ENCODE data around the gene CBARP.

The CBARP gene

DNA sequence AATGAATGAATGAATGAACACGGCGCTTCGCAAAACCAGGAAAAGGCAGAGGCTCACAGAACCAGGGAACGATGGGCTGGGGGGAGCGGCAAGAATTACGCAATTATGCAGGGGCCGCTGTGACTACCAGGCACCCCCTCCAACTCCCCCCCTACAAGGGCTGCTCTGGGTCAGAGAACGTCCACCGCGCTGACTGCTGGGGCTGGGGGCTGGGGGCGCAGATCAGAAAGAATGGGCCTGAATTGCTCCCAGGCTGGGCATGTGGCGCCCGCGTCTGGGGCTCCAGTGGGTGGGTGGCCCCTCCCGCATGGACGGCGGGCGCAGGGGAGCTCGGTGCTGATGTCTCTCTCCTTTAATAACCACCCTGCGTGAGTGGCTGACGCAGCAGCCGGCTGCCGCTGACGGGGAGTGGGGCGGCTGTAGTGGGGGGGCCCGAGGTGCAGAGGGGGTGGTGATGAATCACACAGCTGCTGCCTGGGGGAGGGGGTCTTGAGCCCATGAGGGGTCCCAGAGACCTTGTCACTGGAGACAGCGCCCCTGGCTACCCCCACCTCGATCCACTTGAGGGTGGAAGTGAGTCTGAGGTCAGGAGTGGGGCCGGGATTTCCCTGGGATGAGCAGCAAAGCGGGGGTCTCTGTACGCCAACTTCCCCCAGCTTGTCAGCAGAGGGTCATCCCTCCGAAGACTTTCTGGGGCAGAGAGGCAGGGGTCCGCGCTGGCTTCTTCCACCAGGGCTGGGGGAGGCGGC, 29.8 kb upstream of the CBARP start:
- peak overlapping the region; percentile 75 for H3K27ac ChIP-seq
- no peak overlapping the region for H3K9ac ChIP-seq (ENCODE audit: insufficient read length)

DNA sequence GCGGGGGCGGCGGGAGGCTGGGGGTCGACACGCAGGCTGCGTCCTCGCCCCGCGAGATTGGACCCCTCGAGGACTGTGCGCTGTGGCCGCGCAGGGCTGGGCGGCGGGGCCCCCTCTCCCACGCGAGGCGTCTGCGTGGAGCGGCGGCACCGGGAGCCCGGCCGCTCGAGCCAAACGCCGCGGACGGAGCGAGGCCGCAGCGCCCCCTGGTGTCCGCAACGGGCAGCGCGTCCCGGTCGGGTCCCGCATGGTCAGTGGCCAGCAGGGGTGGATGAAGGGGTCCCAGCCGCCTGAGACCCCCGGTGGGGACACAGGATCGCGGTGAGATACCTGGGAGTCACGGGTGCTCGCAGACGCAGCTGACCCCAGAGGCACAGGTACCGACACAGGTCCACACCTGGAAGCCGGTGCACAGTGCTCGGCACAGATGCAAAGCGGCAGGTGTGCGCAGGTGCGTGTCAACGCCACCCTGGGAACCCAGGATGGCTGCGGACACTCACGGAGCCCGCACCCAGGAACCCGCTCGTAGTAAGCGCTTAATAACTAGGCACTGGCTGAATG, 29.2 kb upstream of the CBARP start:
- Histone ChIP-seq H3K4me3 (peak overlapping the region; percentile 84), H3K27ac (no peak overlapping the region), H3K9me3 (ENCODE audit: low read depth, low read length) (no peaks in the 10 kb centered on the region), H3K36me3 (ENCODE audit: insufficient read depth, low read length) (peaks cover 21% of the 10 kb centered on the region), H3K9ac (ENCODE audit: insufficient read length) (peak overlapping the region; percentile 37)
- no peak for TF ChIP-seq EZH2 (IDR thresholded peaks at IDR 0.05)
- no peak for DNase-seq (ENCODE audit: low read depth, low spot score)

More for the DNA sequence above, 29.8 kb upstream of the CBARP start:
- no peak for TF ChIP-seq EZH2 (IDR thresholded peaks at IDR 0.05)
- no peak for TF ChIP-seq FOXP2 (optimal IDR thresholded peaks at IDR 0.05; ENCODE audit: control extremely low read depth, extremely low read length, insufficient read depth)
- TF ChIP-seq POLR2AphosphoS5 (IDR thresholded peaks at IDR 0.05; ENCODE audit: borderline replicate concordance, low read depth, low read length) = no peak; the same call in 1 of the 2 replicates
- H3K36me3 ChIP-seq (ENCODE audit: insufficient read depth, low read length) = peaks cover 27% of the 10 kb centered on the region
- peak overlapping the region; percentile 84 for H3K4me3 ChIP-seq
- no peaks in the 10 kb centered on the region for H3K9me3 ChIP-seq (ENCODE audit: low read depth, low read length)
- DNase-seq (ENCODE audit: low read depth, low spot score) = no peak

DNA sequence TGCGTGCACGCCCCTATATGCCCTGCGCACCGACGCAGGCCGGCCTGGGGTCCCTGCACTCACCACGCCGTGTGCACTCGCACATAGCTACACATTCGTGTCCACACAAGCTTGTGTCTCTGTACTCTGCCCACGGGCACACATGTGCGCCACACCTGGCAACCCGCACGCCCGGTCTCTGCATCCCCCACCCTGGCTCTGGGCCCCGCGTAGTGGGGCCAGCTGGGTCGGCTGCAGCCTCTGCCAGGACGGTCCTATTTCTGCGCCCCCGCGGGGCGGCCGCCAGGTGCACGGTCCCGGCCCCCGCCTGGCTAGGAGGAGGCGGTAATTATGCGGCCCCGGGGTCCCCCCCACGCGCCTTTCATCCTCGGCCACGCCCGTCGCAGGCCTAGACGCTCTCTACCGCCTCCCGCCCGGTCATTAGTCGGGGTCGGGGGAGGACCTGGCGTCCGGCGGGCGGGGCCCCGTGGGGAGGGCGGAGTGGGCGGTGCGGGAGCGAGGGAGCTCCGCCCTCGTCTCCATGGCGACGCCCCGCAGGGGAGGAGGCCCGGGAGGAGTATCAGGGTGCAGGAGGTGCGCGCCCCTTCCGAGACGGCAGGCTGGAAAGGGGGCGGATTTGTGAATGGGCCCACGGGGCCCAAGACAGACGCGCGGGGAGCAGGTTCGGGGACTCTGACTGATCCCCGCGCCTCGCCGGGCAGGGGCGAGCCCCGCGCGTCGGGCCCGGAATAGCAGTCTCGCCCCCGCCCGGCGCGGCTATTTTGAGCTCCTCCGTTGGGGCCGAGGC, 28.5 kb upstream of the CBARP start:
- Histone ChIP-seq H3K9me3 (ENCODE audit: low read depth, low read length) (no peaks in the 10 kb centered on the region), H3K4me3 (peak overlapping the region; percentile 84), H3K27ac (no peak overlapping the region), H3K36me3 (ENCODE audit: insufficient read depth, low read length) (peaks cover 14% of the 10 kb centered on the region), H3K9ac (ENCODE audit: insufficient read length) (peak overlapping the region; percentile 37)
- TF ChIP-seq EZH2 (IDR thresholded peaks at IDR 0.05) (no peak), FOXP2 (optimal IDR thresholded peaks at IDR 0.05; ENCODE audit: control extremely low read depth, extremely low read length, insufficient read depth) (no peak), POLR2AphosphoS5 (IDR thresholded peaks at IDR 0.05; ENCODE audit: borderline replicate concordance, low read depth, low read length) (no peak; the same call in 1 of the 2 replicates)
- DNase-seq (ENCODE audit: low read depth, low spot score) = no peak

DNA sequence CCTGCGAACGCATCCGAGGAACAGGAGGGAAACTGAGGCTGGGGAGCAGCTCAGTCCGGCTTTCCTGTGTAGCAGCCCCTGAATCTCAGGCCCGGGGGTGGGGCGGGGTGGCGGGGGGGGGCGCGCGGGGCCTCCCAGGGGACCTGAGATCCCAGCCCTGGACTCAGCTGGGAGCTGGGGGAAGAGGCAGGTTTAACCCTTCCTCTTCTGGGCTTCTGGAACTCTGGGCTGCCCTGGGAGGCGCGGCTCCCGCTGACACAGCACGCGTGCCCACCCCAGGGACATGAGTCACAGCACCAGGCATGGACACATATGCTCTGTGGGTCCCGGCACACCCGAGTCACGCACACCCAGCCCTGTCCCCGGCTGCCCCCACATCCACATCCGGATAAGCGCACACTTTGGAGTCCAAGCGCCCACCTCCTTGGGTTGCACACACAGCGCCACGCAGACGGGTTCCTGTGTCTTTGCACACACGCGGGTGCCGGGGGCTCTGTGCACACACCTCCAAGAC, 27.9 kb upstream of the CBARP start:
- Histone ChIP-seq H3K36me3 (ENCODE audit: insufficient read depth, low read length) (peaks cover 8% of the 10 kb centered on the region), H3K27ac (no peak overlapping the region; the same call in 1 of the 2 replicates), H3K4me3 (peak overlapping the region; percentile 84), H3K9me3 (ENCODE audit: low read depth, low read length) (no peaks in the 10 kb centered on the region), H3K9ac (ENCODE audit: insufficient read length) (no peak overlapping the region)
- TF ChIP-seq EZH2 (IDR thresholded peaks at IDR 0.05) = no peak
- no peak for TF ChIP-seq POLR2AphosphoS5 (IDR thresholded peaks at IDR 0.05; ENCODE audit: borderline replicate concordance, low read depth, low read length)
- TF ChIP-seq FOXP2 (optimal IDR thresholded peaks at IDR 0.05; ENCODE audit: control extremely low read depth, extremely low read length, insufficient read depth) = no peak
- DNase-seq (ENCODE audit: low read depth, low spot score) = no peak

DNA sequence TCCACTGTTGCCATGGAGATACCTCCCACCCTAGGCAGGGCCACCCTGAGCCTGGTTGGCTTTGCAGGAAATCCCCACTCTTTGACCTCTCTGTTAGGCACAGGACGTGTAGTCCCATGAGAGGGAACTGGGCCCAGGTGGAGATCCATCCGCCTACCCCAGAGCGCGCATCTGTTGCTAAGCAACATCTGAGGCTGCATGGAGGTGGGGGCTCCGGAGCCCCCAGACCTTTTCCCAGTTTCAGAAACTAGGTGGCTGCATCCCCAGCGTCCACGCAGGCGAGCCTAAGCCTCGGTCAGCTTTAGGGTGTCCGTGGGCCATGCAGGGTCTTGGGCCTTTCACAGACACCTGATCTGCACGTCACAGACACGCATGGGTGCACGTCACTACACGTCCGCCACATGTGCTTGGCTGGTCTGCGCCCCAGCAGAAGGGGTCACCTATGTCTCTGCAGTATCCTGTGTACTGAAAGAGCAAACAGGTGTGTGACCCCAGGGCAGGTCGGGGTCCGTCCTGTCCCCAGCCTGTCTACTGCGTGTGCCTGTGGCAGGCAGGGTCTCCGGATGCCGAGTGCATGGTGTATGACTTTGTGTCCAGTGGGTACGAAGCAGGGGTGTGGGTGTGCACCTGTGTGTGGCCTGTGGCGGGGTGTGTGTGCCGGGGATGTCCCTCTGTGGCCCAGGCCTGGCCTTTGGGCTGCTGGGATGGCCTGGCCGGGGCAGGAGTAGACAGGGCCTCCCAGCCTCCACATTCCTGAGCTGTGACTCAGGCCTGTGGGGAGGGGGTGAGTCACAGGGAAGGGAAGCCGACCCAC, 27.2 kb upstream of the CBARP start:
- no peak for DNase-seq (ENCODE audit: low read depth, low spot score)
- H3K9ac ChIP-seq (ENCODE audit: insufficient read length) = no peak overlapping the region
- no peak overlapping the region for H3K4me3 ChIP-seq
- no peaks in the 10 kb centered on the region for H3K9me3 ChIP-seq (ENCODE audit: low read depth, low read length)
- TF ChIP-seq POLR2AphosphoS5 (IDR thresholded peaks at IDR 0.05; ENCODE audit: borderline replicate concordance, low read depth, low read length) (no peak), FOXP2 (optimal IDR thresholded peaks at IDR 0.05; ENCODE audit: control extremely low read depth, extremely low read length, insufficient read depth) (no peak), EZH2 (IDR thresholded peaks at IDR 0.05) (no peak)
- H3K36me3 ChIP-seq (ENCODE audit: insufficient read depth, low read length) = peaks cover 2% of the 10 kb centered on the region; the same call in 1 of the 2 replicates
- peak overlapping the region; percentile 21; the same call in 1 of the 2 replicates for H3K27ac ChIP-seq

DNA sequence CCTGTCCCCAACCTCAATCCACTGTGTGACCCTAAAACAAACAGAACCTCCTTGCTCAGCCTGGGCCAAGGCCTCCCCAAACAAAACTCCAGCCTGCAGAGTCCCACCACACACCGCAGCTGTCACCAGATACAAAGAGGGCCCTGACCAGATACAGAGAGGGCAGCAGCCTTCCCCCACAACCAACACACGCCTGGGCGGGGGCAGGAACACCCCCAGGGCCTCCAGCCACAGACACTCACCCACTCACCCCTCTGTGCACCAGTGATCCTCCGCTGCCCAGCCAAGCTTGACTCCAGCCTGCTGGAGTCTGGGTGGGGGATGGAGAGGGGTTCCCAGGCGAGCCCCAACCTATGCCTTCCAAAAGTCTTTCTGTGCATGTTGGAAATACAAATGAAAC, 25.4 kb upstream of the CBARP start:
- DNase-seq (ENCODE audit: low read depth, low spot score) = no peak
- H3K27ac ChIP-seq = peak overlapping the region; percentile 76

DNA sequence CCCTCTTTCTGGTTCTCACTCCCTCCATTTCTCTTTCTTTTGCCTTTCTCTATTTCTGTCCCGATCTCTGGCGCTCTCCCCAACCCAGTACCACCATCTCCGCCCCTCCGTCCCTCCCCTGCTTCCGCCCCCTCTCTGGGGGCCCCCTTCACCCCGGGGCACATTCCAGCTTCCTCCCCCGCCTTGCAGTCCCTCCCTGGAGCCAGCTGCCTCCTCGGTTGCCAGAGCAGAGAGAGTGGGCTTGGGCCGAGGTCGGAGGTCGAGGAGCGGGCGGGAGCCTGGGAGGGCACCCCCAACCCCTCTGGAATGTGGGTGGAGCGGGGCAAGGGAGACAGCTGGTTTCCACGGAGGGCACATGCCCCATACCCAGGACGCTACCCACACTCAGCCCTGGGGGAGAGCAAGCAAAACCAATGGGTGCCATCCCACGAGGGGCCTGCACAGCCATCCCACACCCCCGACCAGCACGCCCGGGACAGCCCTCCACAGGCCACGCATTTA, 24.9 kb upstream of the CBARP start:
- Histone ChIP-seq H3K9me3 (ENCODE audit: low read depth, low read length) (no peaks in the 10 kb centered on the region), H3K9ac (ENCODE audit: insufficient read length) (peak overlapping the region; percentile 75), H3K36me3 (ENCODE audit: insufficient read depth, low read length) (peaks cover under 1% of the 10 kb centered on the region; the same call in 1 of the 2 replicates), H3K4me3 (peak overlapping the region; percentile 94), H3K27ac (peak overlapping the region; percentile 76)
- TF ChIP-seq POLR2AphosphoS5 (IDR thresholded peaks at IDR 0.05; ENCODE audit: borderline replicate concordance, low read depth, low read length) (peak; percentile 40; the same call in 1 of the 2 replicates), EZH2 (IDR thresholded peaks at IDR 0.05) (no peak)
- DNase-seq (ENCODE audit: low read depth, low spot score) = no peak

More for the DNA sequence above, 25.4 kb upstream of the CBARP start:
- Histone ChIP-seq H3K4me3 (no peak overlapping the region), H3K9me3 (ENCODE audit: low read depth, low read length) (no peaks in the 10 kb centered on the region), H3K36me3 (ENCODE audit: insufficient read depth, low read length) (no peaks in the 10 kb centered on the region; the same call in 1 of the 2 replicates), H3K9ac (ENCODE audit: insufficient read length) (no peak overlapping the region)
- TF ChIP-seq POLR2AphosphoS5 (IDR thresholded peaks at IDR 0.05; ENCODE audit: borderline replicate concordance, low read depth, low read length) = no peak
